ENCODE results near the gene LRPPRC. TPM values are rescaled to one million over a fixed set of nuclear protein-coding genes. Genes with fewer than 3 reads are reported as not detected.

The LRPPRC gene
- total and polyA plus RNA-seq, 8 donors, result 9.4 to 52.1 (median 37.3) TPM

DNA sequence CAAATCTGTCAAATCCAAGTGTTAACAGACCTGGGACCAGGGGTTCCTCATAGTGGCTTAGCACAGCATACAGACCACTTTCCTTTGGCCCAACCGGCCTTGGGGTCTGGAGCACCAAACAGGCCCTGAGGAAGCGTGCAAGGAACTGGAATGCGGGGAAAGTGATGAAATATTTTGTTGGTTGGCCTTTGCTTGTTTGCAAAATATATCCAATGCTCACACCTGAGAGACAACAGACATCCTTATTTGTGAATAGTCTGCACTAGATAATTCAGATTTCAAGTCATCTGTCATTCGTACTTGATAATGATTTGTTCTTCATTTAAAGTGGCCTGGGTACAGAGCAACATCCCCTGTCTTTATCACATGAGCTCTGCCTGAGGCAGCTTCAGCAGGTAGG, 113.5 kb downstream of the LRPPRC start:
- H3K4me3 ChIP-seq, result no peak overlapping the region
- no peaks in the 10 kb centered on the region for H3K27me3 ChIP-seq
- DNase-seq (no peak), FAIRE-seq (no peak), ATAC-seq (no peak)
- WGBS, 2 donors, result 60 to 78% methylated on average over 4 of the region's 4 CpGs
- peaks cover 6 to 34% (median 23%) of the 10 kb centered on the region in 3 donors for H3K4me1 ChIP-seq
- H3K36me3 ChIP-seq, result no peaks in the 10 kb centered on the region
- TF ChIP-seq, protein P1, sequence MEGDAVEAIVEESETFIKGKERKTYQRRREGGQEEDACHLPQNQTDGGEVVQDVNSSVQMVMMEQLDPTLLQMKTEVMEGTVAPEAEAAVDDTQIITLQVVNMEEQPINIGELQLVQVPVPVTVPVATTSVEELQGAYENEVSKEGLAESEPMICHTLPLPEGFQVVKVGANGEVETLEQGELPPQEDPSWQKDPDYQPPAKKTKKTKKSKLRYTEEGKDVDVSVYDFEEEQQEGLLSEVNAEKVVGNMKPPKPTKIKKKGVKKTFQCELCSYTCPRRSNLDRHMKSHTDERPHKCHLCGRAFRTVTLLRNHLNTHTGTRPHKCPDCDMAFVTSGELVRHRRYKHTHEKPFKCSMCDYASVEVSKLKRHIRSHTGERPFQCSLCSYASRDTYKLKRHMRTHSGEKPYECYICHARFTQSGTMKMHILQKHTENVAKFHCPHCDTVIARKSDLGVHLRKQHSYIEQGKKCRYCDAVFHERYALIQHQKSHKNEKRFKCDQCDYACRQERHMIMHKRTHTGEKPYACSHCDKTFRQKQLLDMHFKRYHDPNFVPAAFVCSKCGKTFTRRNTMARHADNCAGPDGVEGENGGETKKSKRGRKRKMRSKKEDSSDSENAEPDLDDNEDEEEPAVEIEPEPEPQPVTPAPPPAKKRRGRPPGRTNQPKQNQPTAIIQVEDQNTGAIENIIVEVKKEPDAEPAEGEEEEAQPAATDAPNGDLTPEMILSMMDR (IDR thresholded peaks at IDR 0.05), result no peak
- peak overlapping the region in 2 of 4 donors; percentile 16 to 26 for H3K27ac ChIP-seq
- intact Hi-C loops (cut with DNase I), result no loop called here
- H3K9me3 ChIP-seq, result no peaks in the 10 kb centered on the region

DNA sequence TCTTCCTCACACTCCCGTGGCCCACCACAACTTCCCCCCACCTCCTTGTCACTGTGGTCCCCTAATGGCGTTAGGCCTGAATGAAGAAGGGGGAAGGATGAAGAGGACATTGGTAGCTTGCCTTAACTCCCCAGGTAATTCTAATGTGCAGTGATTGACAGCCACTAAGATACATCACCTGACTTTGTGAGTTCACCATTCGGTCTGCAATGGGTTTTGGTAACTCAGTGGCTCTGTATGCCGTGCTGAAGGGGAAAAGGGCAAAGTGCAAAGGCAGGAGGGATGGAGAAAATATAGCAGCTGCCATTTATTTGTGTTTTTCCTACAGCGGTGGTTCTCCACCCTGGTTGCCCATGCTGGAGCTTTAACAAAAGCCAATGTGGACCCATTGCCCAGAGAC, 114.8 kb downstream of the LRPPRC start:
- H3K4me1 ChIP-seq, result peaks cover 6 to 31% (median 21%) of the 10 kb centered on the region in 3 donors
- intact Hi-C loops (cut with DNase I), result no loop called here
- H3K9me3 ChIP-seq, result no peaks in the 10 kb centered on the region
- ATAC-seq (no peak), FAIRE-seq (no peak), DNase-seq (no peak)
- H3K27me3 ChIP-seq, result no peaks in the 10 kb centered on the region
- 77 to 79% methylated on average over 5 of the region's 5 CpGs for WGBS, 2 donors
- TF ChIP-seq, protein P1 (IDR thresholded peaks at IDR 0.05), result no peak
- H3K4me3 ChIP-seq, result no peak overlapping the region
- no peaks in the 10 kb centered on the region for H3K36me3 ChIP-seq
- no peak overlapping the region for H3K27ac ChIP-seq

GRCh38 chr2:43880471-43880870, 115.3 kb downstream of the LRPPRC start:
- intact Hi-C loops (cut with DNase I), result no loop called here
- DNase-seq (no peak), FAIRE-seq (no peak), ATAC-seq (no peak)
- Histone ChIP-seq H3K4me3 (no peak overlapping the region), H3K27me3 (no peaks in the 10 kb centered on the region), H3K9me3 (no peaks in the 10 kb centered on the region), H3K27ac (no peak overlapping the region), H3K36me3 (no peaks in the 10 kb centered on the region), H3K4me1 (peaks cover 4 to 27% (median 16%) of the 10 kb centered on the region in 3 donors)
- TF ChIP-seq, protein P1 (IDR thresholded peaks at IDR 0.05), result no peak
- 95 to 96% methylated on average over 9 of the region's 9 CpGs for WGBS, 2 donors

DNA sequence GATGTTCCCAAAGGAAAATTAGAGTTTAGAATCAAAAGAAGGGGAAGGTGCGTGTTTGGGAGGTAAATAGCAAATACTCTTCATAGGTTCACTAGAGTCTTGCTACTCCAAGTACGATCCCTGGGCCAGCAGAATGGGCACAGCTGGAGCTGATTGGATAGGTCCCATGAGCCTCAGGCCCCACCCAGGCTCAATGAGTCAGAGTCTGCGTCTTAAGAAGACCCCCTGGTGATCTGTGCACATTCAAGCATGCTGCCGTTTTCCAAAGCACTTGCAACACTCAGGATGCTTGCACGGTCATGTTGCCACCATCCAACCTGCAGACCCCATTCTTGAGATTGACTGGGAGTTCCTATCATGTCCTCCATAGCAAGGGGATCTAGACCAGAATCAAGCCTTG, 116.5 kb downstream of the LRPPRC start:
- FAIRE-seq, result no peak
- intact Hi-C loops (cut with DNase I), result no loop called here

More for the DNA sequence above, 116.5 kb downstream of the LRPPRC start:
- no peaks in the 10 kb centered on the region for H3K36me3 ChIP-seq
- H3K9me3 ChIP-seq, result no peaks in the 10 kb centered on the region
- WGBS, 2 donors, result 78 to 86% methylated on average over 5 of the region's 5 CpGs
- H3K27ac ChIP-seq, result no peak overlapping the region
- TF ChIP-seq, protein P1 (IDR thresholded peaks at IDR 0.05), result no peak
- DNase-seq (no peak), ATAC-seq (no peak)
- H3K4me3 ChIP-seq, result no peak overlapping the region
- peaks cover 0 to 23% (median 8%) of the 10 kb centered on the region in 3 donors for H3K4me1 ChIP-seq
- H3K27me3 ChIP-seq, result no peaks in the 10 kb centered on the region

All from pancreas (tissue), 10 donors.